ENCODE results near the gene SEPSECS. TPM values are rescaled to one million over a fixed set of nuclear protein-coding genes. Genes with fewer than 3 reads are reported as not detected.
A peak's percentile ranks its signal among the peaks of the same experiment; 100 is the strongest.

The SEPSECS gene
- total RNA-seq, 4 donors from 2014 or later, result 3.3 to 9.0 (median 7.1) TPM

GRCh38 chr4:25108556-25108955 lies 51.7 kb downstream of the SEPSECS start:
- Histone ChIP-seq H3K4me3 (no peak overlapping the region), H3K9me3 (no peaks in the 10 kb centered on the region), H3K4me1 (peaks cover 0 to under 1% (median 0%) of the 10 kb centered on the region in 3 donors), H3K27me3 (no peaks in the 10 kb centered on the region), H3K27ac (no peak overlapping the region), H3K36me3 (no peaks in the 10 kb centered on the region)
- TF ChIP-seq EP300 (IDR thresholded peaks at IDR 0.05), result no peak
- ATAC-seq, result no peak
- WGBS, 2 donors (ENCODE audit: low coverage in 1 of 2), result no CpG with 5 or more reads among the region's 4 CpGs

DNA sequence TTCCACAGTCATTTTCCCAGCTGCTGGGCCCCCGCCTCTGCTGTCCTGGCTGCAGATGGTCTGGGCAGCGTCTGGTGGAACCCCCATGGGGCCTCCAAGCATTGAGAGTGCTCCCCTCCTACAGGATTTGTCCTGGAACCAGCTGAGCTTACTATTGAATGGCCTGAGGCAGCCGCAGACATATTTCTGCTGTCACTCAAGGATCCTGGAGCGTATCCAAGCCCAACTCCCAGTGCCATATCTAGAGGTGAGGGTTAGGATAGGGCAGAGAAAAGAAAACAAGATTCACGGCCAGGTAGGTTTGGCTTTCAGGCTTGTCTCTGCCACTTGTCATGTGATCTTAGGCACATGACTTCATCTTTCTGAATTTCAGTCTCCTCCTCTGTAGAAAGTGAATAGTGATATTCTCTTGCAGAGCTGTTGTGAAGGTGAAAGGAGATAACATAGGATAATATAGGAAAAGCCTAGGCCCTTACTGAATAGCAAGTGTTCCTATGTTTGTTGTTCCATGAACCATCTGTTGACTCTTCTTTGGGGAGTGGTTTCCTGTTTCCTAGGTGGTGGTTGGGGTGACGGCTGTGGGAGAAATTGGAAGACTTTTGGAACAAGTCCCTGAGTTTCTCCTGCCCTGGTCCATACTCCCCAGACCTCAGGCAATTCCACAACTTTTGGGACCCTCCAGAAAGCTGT lies 52.3 kb downstream of the SEPSECS start:
- Histone ChIP-seq H3K27me3 (no peaks in the 10 kb centered on the region), H3K9me3 (no peaks in the 10 kb centered on the region), H3K4me1 (peaks cover 0 to 7% (median 2%) of the 10 kb centered on the region in 3 donors), H3K27ac (no peak overlapping the region), H3K36me3 (no peaks in the 10 kb centered on the region), H3K4me3 (no peak overlapping the region)
- 77 to 100% methylated on average over 1 to 6 of the region's 6 CpGs for WGBS, 2 donors (ENCODE audit: low coverage in 1 of 2)
- no peak for TF ChIP-seq POLR2AphosphoS5 (IDR thresholded peaks at IDR 0.05)
- TF ChIP-seq POLR2A (IDR thresholded peaks at IDR 0.05), result no peak
- TF ChIP-seq, protein P1, sequence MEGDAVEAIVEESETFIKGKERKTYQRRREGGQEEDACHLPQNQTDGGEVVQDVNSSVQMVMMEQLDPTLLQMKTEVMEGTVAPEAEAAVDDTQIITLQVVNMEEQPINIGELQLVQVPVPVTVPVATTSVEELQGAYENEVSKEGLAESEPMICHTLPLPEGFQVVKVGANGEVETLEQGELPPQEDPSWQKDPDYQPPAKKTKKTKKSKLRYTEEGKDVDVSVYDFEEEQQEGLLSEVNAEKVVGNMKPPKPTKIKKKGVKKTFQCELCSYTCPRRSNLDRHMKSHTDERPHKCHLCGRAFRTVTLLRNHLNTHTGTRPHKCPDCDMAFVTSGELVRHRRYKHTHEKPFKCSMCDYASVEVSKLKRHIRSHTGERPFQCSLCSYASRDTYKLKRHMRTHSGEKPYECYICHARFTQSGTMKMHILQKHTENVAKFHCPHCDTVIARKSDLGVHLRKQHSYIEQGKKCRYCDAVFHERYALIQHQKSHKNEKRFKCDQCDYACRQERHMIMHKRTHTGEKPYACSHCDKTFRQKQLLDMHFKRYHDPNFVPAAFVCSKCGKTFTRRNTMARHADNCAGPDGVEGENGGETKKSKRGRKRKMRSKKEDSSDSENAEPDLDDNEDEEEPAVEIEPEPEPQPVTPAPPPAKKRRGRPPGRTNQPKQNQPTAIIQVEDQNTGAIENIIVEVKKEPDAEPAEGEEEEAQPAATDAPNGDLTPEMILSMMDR (IDR thresholded peaks at IDR 0.05), result no peak
- TF ChIP-seq EP300 (IDR thresholded peaks at IDR 0.05), result no peak
- no peak for ATAC-seq

DNA sequence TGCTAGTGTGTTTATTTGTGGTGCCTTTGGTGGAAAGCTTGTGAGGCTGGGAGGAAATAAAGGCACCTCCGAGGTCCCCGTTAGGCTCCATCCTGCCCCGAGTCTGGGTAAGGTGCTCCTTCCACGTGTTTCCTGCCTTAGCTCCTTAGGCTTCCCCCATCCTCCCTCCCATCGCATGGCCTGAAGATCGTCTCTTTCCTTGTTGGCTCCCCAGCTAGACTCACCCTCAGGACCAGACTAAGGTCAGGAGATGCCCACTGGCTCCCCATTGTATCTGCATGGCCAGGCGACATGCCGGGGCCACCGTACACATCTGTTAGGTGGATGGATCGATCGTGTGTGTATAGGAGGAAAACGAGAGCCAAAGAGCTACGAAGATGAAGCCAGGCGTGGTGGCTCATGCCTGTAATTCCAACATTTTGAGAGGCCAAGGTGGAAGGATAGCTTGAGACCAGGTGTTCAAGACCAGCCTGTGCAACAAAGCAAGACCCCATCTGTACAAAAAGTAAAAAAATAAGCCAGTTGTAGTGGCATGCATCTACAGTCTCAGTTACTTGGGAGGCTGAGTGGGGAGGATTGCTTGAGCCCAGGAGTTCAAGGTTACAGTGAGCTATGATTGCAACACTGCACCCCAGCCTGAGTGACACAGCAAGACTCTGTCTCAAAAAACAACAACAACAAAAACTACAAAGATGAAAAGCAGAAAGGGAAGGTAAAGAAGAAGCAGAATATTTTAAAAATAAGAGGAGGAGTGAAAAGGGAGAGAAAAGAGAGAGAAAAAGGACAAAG lies 53.7 kb downstream of the SEPSECS start:
- Histone ChIP-seq H3K4me3 (no peak overlapping the region), H3K36me3 (no peaks in the 10 kb centered on the region), H3K9me3 (no peaks in the 10 kb centered on the region), H3K4me1 (peaks cover 0 to 8% (median 2%) of the 10 kb centered on the region in 3 donors), H3K27me3 (no peaks in the 10 kb centered on the region), H3K27ac (no peak overlapping the region)
- 86 to 100% methylated on average over 5 to 10 of the region's 14 CpGs for WGBS, 2 donors (ENCODE audit: low coverage in 1 of 2)
- ATAC-seq, result no peak
- TF ChIP-seq POLR2A (IDR thresholded peaks at IDR 0.05) (no peak), POLR2AphosphoS5 (IDR thresholded peaks at IDR 0.05) (no peak), EP300 (IDR thresholded peaks at IDR 0.05) (no peak)
- TF ChIP-seq, protein P1 (IDR thresholded peaks at IDR 0.05), result no peak

GRCh38 chr4:25104591-25104990 lies 55.7 kb downstream of the SEPSECS start:
- ATAC-seq, result no peak
- WGBS, 2 donors (ENCODE audit: low coverage in 1 of 2), result 59 to 74% methylated on average over 3 of the region's 3 CpGs
- H3K9me3 ChIP-seq, result no peaks in the 10 kb centered on the region
- peaks cover 0 to 9% (median 2%) of the 10 kb centered on the region in 3 donors for H3K4me1 ChIP-seq
- no peaks in the 10 kb centered on the region for H3K27me3 ChIP-seq
- no peak overlapping the region for H3K27ac ChIP-seq
- no peak overlapping the region for H3K4me3 ChIP-seq
- TF ChIP-seq, protein P1 (IDR thresholded peaks at IDR 0.05), result no peak
- TF ChIP-seq POLR2AphosphoS5 (IDR thresholded peaks at IDR 0.05) (no peak), EP300 (IDR thresholded peaks at IDR 0.05) (no peak), POLR2A (IDR thresholded peaks at IDR 0.05) (no peak)
- no peaks in the 10 kb centered on the region for H3K36me3 ChIP-seq

GRCh38 chr4:25103418-25103817 lies 56.8 kb downstream of the SEPSECS start:
- 12 to 43% methylated on average over 1 to 4 of the region's 4 CpGs for WGBS, 2 donors (ENCODE audit: low coverage in 1 of 2)
- no peak overlapping the region for H3K4me3 ChIP-seq
- ATAC-seq, result peak; percentile 29
- no peaks in the 10 kb centered on the region for H3K9me3 ChIP-seq
- no peaks in the 10 kb centered on the region for H3K36me3 ChIP-seq
- H3K27me3 ChIP-seq, result no peaks in the 10 kb centered on the region
- TF ChIP-seq, protein P1 (IDR thresholded peaks at IDR 0.05), result no peak
- peak; percentile 37 for TF ChIP-seq POLR2AphosphoS5 (IDR thresholded peaks at IDR 0.05)
- H3K4me1 ChIP-seq, result peaks cover 2 to 11% (median 3%) of the 10 kb centered on the region in 3 donors
- peak overlapping the region in 2 of 4 donors; percentile 11 to 48 for H3K27ac ChIP-seq
